Hepatocyte (in vitro differentiated cells): ENCODE measurements around the gene TTC38. TPM values are rescaled to one million over a fixed set of nuclear protein-coding genes. Genes with fewer than 3 reads are reported as not detected.

Source experiments
- DNase-seq: peaks from one replicate; pipeline ENCODE4 v3.0.0-alpha.2; 2016; ENCODE audit warnings: low spot score
- H2AFZ ChIP-seq: fragments of 200-600 bp; sonication (generic); 2 replicates; pipeline ENCODE4 v1.6.0; 2016; ENCODE audit warnings: antibody characterized with exemption, mild to moderate bottlenecking
- H3K27ac ChIP-seq: fragments of 200-600 bp; sonication (generic); 2 replicates; pipeline ENCODE4 v1.5.1; 2016; ENCODE audit warnings: mild to moderate bottlenecking
- H3K27me3 ChIP-seq: fragments of 200-600 bp; sonication (generic); 2 replicates; pipeline ENCODE4 v1.6.1; 2016
- H3K36me3 ChIP-seq: fragments of 200-600 bp; sonication (generic); replicated peaks from 2 replicates; pipeline ENCODE4 v1.5.1; 2016; ENCODE audit warnings: low read depth; ENCODE audit not compliant: insufficient read depth
- H3K4me1 ChIP-seq: fragments of 200-600 bp; sonication (generic); 2 replicates; pipeline ENCODE4 v1.5.1; 2016; ENCODE audit warnings: mild to moderate bottlenecking, moderate library complexity; ENCODE audit not compliant: insufficient read depth
- H3K4me2 ChIP-seq: fragments of 200-600 bp; sonication (generic); 2 replicates; pipeline ENCODE4 v1.6.0; 2016
- H3K4me3 ChIP-seq: fragments of 200-600 bp; sonication (generic); 2 replicates; pipeline ENCODE4 v1.5.1; 2016; ENCODE audit warnings: mild to moderate bottlenecking
- H3K79me2 ChIP-seq: fragments of 200-600 bp; sonication (generic); 2 replicates; pipeline ENCODE4 v1.6.0; 2017; ENCODE audit warnings: mild to moderate bottlenecking
- H3K9me2 ChIP-seq: fragments of 200-600 bp; sonication (generic); replicated peaks from 2 replicates; pipeline ENCODE4 v1.6.0; 2017; ENCODE audit warnings: mild to moderate bottlenecking; ENCODE audit not compliant: insufficient read depth
- H3K9me3 ChIP-seq: fragments of 200-600 bp; sonication (generic); 2 replicates; pipeline ENCODE4 v1.5.1; 2016; ENCODE audit warnings: low read depth, mild to moderate bottlenecking
- H4K20me1 ChIP-seq: fragments of 200-600 bp; sonication (generic); 2 replicates; pipeline ENCODE4 v1.6.0; 2016; ENCODE audit warnings: mild to moderate bottlenecking; ENCODE audit not compliant: insufficient read depth, poor library complexity, severe bottlenecking
- EZH2 ChIP-seq: fragments of 200-600 bp; sonication (generic); IDR thresholded peaks from 2 replicates; pipeline ENCODE4 v1.6.1; 2016; ENCODE audit warnings: antibody characterized with exemption, mild to moderate bottlenecking, borderline replicate concordance
- EZH2phosphoT487 ChIP-seq: fragments of 200-600 bp; sonication (generic); IDR thresholded peaks from one replicate; pipeline ENCODE4 v1.6.1; 2018; ENCODE audit warnings: antibody characterized with exemption, mild to moderate bottlenecking, low read depth, moderate library complexity; ENCODE audit not compliant: unreplicated experiment, severe bottlenecking
- WGBS: methylation state at CpG from one replicate; pipeline ENCODE4 v1.1.6; 2016; ENCODE audit warnings: low lambda C conversion rate; ENCODE audit errors: missing lambda C conversion rate; 5-methylcytosine and 5-hydroxymethylcytosine counted together
- polyA plus RNA-seq: library from polyadenylated mRNA; unstranded; fragments of >200 nt; fragmentation: Nextera tagmentation; extraction: Ambion mirVana; gene quantifications from 2 replicates; pipeline ENCODE4 v1.2.1, GENCODE V29; 2016
- total RNA-seq: library from RNA; depleted of rRNA; stranded (reverse); fragments of >200 nt; gene quantifications from 2 replicates; pipeline ENCODE4 v1.2.3, GENCODE V29; 2014
- TF ChIP-seq, protein P1 (sequence below): fragments of 200-600 bp; sonication (generic); IDR thresholded peaks from 2 replicates; pipeline ENCODE4 v1.5.1; 2016; ENCODE audit warnings: antibody characterized with exemption, mild to moderate bottlenecking; ENCODE audit not compliant: poor library complexity

The TTC38 gene
- total and polyA plus RNA-seq, 2 experiments from 2014 or later = 48.3 to 85.8 TPM

DNA sequence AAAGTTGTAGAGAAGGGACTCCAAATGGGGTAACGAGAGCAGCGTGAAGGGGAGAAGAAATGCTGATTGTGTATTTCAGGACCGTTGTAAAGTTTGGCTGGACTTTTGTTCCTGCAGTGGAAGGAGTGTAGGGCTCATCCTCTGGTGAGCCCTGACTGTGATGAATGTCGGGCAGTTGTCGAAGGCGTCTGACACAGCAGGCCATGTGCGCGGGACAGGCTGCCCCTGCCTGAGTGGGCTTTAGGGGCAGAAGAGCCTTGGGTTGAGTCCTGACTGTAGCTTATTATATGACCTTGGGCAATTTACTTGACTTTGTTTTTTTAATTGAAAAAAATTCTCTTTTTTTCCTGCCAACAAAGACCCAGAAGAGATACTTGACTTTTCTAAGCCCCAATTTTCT lies 70.8 kb downstream of the TTC38 start:
- Histone ChIP-seq H3K4me2 (no peak overlapping the region), H3K27me3 (no peaks in the 10 kb centered on the region), H3K27ac (no peak overlapping the region), H4K20me1 (peaks cover 6% of the 10 kb centered on the region), H3K4me3 (no peak overlapping the region), H3K4me1 (peaks cover 8% of the 10 kb centered on the region), H3K79me2 (peaks cover 46% of the 10 kb centered on the region), H3K36me3 (no peaks in the 10 kb centered on the region), H3K9me2 (no peaks in the 10 kb centered on the region), H2AFZ (no peak overlapping the region), H3K9me3 (no peaks in the 10 kb centered on the region)
- TF ChIP-seq EZH2 = no peak
- TF ChIP-seq EZH2phosphoT487 = no peak
- TF ChIP-seq, protein P1, sequence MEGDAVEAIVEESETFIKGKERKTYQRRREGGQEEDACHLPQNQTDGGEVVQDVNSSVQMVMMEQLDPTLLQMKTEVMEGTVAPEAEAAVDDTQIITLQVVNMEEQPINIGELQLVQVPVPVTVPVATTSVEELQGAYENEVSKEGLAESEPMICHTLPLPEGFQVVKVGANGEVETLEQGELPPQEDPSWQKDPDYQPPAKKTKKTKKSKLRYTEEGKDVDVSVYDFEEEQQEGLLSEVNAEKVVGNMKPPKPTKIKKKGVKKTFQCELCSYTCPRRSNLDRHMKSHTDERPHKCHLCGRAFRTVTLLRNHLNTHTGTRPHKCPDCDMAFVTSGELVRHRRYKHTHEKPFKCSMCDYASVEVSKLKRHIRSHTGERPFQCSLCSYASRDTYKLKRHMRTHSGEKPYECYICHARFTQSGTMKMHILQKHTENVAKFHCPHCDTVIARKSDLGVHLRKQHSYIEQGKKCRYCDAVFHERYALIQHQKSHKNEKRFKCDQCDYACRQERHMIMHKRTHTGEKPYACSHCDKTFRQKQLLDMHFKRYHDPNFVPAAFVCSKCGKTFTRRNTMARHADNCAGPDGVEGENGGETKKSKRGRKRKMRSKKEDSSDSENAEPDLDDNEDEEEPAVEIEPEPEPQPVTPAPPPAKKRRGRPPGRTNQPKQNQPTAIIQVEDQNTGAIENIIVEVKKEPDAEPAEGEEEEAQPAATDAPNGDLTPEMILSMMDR = no peak
- no peak for DNase-seq
- WGBS = 98% methylated on average over 8 of the region's 8 CpGs

DNA sequence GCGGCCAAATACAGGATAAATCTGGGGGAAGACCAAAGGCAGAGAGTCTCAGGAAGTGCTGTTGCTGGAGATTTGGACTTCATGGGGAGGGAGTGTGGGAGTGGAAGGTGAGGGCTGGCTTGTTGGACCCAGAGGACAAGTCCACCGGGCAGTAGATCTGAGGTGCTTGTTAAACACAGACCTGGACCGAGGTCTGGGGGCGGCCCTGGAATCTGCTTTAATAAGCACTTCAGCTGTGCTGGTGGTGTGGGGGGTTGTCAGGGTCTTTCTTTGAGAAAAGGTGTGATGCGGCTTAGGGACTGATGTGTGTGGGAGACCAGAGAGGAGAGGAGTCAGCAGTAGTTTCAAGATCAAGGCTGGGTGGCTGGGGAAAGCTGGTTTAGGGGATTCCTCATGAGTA lies 72.1 kb downstream of the TTC38 start:
- TF ChIP-seq, protein P1 = no peak
- TF ChIP-seq EZH2 (no peak), EZH2phosphoT487 (no peak)
- Histone ChIP-seq H3K27me3 (no peaks in the 10 kb centered on the region), H3K9me3 (no peaks in the 10 kb centered on the region), H3K4me1 (peaks cover 8% of the 10 kb centered on the region), H3K4me2 (no peak overlapping the region), H3K9me2 (no peaks in the 10 kb centered on the region), H2AFZ (no peak overlapping the region), H3K4me3 (no peak overlapping the region), H3K27ac (no peak overlapping the region), H3K36me3 (no peaks in the 10 kb centered on the region), H3K79me2 (peaks cover 46% of the 10 kb centered on the region), H4K20me1 (peaks cover 6% of the 10 kb centered on the region)
- no peak for DNase-seq
- WGBS = 94% methylated on average over 5 of the region's 5 CpGs

DNA sequence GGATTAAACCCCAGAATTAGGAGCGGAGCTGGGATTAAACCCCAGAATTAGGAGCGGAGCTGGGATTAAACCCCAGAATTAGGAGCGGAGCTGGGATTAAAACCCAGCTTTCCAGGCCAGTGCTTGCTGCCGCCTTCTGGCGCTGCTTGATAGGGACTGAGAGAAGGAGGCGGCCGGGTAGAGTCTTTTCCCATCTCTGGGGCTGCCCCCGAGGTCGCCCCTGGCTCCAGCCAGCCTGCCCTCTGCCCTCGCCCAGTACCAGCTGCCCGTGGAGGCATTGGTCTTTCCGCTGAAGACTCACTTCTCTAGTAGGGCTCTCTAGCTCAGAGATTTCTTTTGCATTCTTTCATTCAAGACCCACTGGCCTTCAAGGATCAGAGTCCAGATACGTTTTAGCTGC lies 72.9 kb downstream of the TTC38 start:
- peaks cover 46% of the 10 kb centered on the region for H3K79me2 ChIP-seq
- no peaks in the 10 kb centered on the region for H3K9me2 ChIP-seq
- H3K27ac ChIP-seq = no peak overlapping the region
- peaks cover 6% of the 10 kb centered on the region for H4K20me1 ChIP-seq
- TF ChIP-seq, protein P1 = no peak
- TF ChIP-seq EZH2phosphoT487 (no peak), EZH2 (no peak)
- H3K9me3 ChIP-seq = no peaks in the 10 kb centered on the region
- H3K36me3 ChIP-seq = no peaks in the 10 kb centered on the region
- no peak overlapping the region for H2AFZ ChIP-seq
- no peak overlapping the region for H3K4me2 ChIP-seq
- DNase-seq = no peak
- H3K4me1 ChIP-seq = peaks cover 8% of the 10 kb centered on the region
- no peak overlapping the region for H3K4me3 ChIP-seq
- 93% methylated on average over 12 of the region's 13 CpGs for WGBS
- H3K27me3 ChIP-seq = no peaks in the 10 kb centered on the region

Other genes with a start within 250 kb of the TTC38 start
- gene PPARA, start 117.5 kb upstream of the TTC38 start, total RNA-seq = 28.0 and 31.0 TPM in 2 replicates
- 12.3 and 13.7 TPM in 2 replicates for gene PPARA, start 117.5 kb upstream of the TTC38 start, polyA plus RNA-seq
- gene CDPF1, start 17.7 kb upstream of the TTC38 start, total RNA-seq = 11.1 and 13.6 TPM in 2 replicates
- gene CDPF1, start 17.7 kb upstream of the TTC38 start, polyA plus RNA-seq = 8.2 and 16.7 TPM in 2 replicates
- 0.16 TPM in 1 of 2 replicates, not detected in the other for gene PKDREJ, start 4.7 kb upstream of the TTC38 start, total RNA-seq
- gene PKDREJ, start 4.7 kb upstream of the TTC38 start, polyA plus RNA-seq = 0.16 TPM in 1 of 2 replicates, not detected in the other
- gene GTSE1, start 28.9 kb downstream of the TTC38 start, total RNA-seq = 2.6 and 4.4 TPM in 2 replicates
- gene GTSE1, start 28.9 kb downstream of the TTC38 start, polyA plus RNA-seq = 4.1 and 5.9 TPM in 2 replicates
- 36.0 and 40.9 TPM in 2 replicates for gene TRMU, start 67.7 kb downstream of the TTC38 start, total RNA-seq
- gene TRMU, start 67.7 kb downstream of the TTC38 start, polyA plus RNA-seq = 38.0 and 44.6 TPM in 2 replicates